Metanephros (tissue), 1 donor: ENCODE results near the gene SMARCD3. TPM values are rescaled to one million over a fixed set of nuclear protein-coding genes. Genes with fewer than 3 reads are reported as not detected.

Source experiments
- total RNA-seq: library from RNA; depleted of rRNA; stranded (reverse); fragments of >200 nt; gene quantifications from one replicate; pipeline ENCODE4 v1.2.3, GENCODE V29; 2014

The SMARCD3 gene
- total RNA-seq = 50.2 TPM

GRCh38 chr7:151248346-151249033, at the start of gene SMARCD3:
TSS of gene SMARCD3 (minus strand) at chr7:151248694. CDS start at chr7:151248562, 132 bp downstream.

GRCh38 chr7:151232091-151232916, 16.2 kb downstream of the SMARCD3 start, which contains the start of gene CHPF2:
TSS of gene CHPF2 (plus strand) at chr7:151232483. CDS start at chr7:151234012, 1,529 bp downstream.

GRCh38 chr7:151226875-151227782, 21.4 kb downstream of the SMARCD3 start, which contains the start of gene ABCF2:
TSS of gene ABCF2 (minus strand) at chr7:151227205. CDS start at chr7:151226458, 747 bp downstream.

GRCh38 chr7:151210087-151210854, 38.2 kb downstream of the SMARCD3 start, which contains the start of gene H2BK1:
TSS of gene H2BK1 (minus strand) at chr7:151210488. CDS start at chr7:151210318, 170 bp downstream.

Other genes starting within 250 kb of the SMARCD3 start
- gene ATG9B, start 224.2 kb downstream of the SMARCD3 start, total RNA-seq = 0.70 TPM
- gene ABCB8, start 220.2 kb downstream of the SMARCD3 start, total RNA-seq = 24.6 TPM
- 0.76 TPM for gene ASIC3, start 200.2 kb downstream of the SMARCD3 start, total RNA-seq
- 13.3 TPM for gene CDK5, start 190.8 kb downstream of the SMARCD3 start, total RNA-seq
- gene SLC4A2, start 189.1 kb downstream of the SMARCD3 start, total RNA-seq = 110 TPM
- gene FASTK, start 167.9 kb downstream of the SMARCD3 start, total RNA-seq = 64.4 TPM
- gene TMUB1, start 165.2 kb downstream of the SMARCD3 start, total RNA-seq = 25.7 TPM
- gene AGAP3, start 162.2 kb downstream of the SMARCD3 start, total RNA-seq = 48.6 TPM
- gene GBX1, start 81.0 kb downstream of the SMARCD3 start, total RNA-seq = 0.64 TPM
- gene ASB10, start 61.4 kb downstream of the SMARCD3 start, total RNA-seq = 3.4 TPM
- gene H2BK1, start 38.2 kb downstream of the SMARCD3 start, total RNA-seq = not detected
- 22.3 TPM for gene ABCF2, start 21.5 kb downstream of the SMARCD3 start, total RNA-seq
- gene CHPF2, start 16.2 kb downstream of the SMARCD3 start, total RNA-seq = 29.1 TPM
- 37.1 TPM for gene NUB1, start 93.1 kb upstream of the SMARCD3 start, total RNA-seq
- 93.8 TPM for gene WDR86, start 161.3 kb upstream of the SMARCD3 start, total RNA-seq
- 1.2 TPM for gene CRYGN, start 191.4 kb upstream of the SMARCD3 start, total RNA-seq